NOMO-1 treated with DMSO at 0.1 percent for 48 hours (cell line): ENCODE results near the gene ADAM15.

Experiments used
- DNase-seq: peaks from one replicate; lab custom pipeline; 2025; ENCODE audit not compliant: unreplicated experiment; lab: John Stamatoyannopoulos, UW

ADAM15 gene

GRCh38 chr1:155110381-155110780 lies 59.3 kb downstream of the ADAM15 start:
- no peak for DNase-seq

DNA sequence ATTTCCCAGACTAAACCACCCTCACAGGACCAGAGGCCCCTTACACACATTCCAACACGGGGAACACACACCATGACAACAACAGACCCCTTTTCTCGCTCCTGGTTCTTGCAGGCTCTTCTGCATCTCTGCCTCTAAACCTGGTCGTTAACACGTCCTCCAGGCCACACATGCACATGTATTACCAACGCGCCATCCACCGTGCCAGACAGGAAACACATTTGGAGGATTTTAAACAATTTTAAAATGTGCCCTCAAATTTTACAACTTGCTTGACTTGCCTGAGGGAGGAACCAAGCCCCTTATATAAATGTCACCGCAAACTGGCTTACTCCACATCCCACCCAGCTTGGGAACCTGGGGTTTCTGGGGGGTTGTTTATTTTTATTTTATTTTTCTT lies 59.7 kb downstream of the ADAM15 start:
- DNase-seq = no peak
